Activated CD4-positive, alpha-beta T cell treated with anti-CD3 and anti-CD28 coated beads, Interleukin-2, amount 50 U/mL, for 16 hours (primary cell): ENCODE data around the gene AHNAK2.
"Not testable (repeated sequence)": the region's sequence is repeated elsewhere in the genome, so short reads cannot be mapped to it uniquely, and the experiment has no call there.

ENCODE experiments used
- DNase-seq: peaks from one replicate; pipeline ENCODE4 v3.0.0-alpha.2; 2020

The AHNAK2 gene

GRCh38 chr14:104950701-104951100 lies 27.5 kb downstream of the AHNAK2 start:
- not testable (repeated sequence) for DNase-seq

DNA sequence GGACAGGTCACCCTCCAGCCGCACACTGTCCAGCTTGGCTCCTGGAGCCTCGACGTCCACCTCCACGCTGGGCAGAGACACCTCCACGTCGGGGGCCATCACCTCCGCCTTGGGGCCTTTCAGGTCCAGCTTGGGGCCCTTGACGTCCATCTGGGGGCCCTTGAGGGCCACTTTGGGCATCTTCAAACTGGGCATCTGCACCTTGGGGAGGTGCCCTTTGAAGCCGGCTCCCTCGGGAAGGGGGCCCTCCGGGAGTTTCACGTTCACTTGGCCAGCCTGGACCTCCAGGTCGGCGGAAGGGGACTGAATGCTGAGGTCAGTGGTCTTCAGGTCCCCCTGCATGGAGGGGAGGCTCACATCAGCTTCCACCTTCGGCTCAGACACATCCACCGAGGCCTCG lies 28.2 kb downstream of the AHNAK2 start:
- DNase-seq: no peak

DNA sequence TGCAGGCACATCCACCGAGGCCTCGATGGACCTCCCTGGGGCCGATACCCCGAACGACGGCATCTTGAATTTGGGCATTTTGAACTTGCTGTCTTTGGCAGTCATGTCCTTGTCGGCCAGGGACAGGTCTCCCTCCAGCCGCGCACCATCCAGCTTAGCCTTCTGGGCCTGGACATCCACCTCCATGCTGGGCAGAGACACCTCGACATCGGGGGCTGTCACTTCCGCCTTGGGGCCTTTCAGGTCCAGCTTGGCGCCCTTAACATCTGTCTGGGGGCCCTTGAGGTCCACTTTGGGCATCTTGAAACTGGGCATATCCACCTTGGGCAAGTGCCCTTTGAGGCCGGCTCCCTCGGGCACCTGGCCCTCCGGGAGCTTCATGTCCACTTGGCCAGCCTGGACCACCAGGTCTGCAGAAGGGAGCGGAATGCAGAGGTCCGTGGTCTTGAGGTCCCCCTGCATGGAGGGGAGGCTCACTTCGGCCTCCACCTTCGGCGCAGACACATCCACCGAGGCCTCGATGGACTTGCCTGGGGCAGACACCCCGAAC lies 28.7 kb downstream of the AHNAK2 start:
- not testable (repeated sequence) for DNase-seq

GRCh38 chr14:104948736-104949031 lies 29.5 kb downstream of the AHNAK2 start:
- DNase-seq: no peak

DNA sequence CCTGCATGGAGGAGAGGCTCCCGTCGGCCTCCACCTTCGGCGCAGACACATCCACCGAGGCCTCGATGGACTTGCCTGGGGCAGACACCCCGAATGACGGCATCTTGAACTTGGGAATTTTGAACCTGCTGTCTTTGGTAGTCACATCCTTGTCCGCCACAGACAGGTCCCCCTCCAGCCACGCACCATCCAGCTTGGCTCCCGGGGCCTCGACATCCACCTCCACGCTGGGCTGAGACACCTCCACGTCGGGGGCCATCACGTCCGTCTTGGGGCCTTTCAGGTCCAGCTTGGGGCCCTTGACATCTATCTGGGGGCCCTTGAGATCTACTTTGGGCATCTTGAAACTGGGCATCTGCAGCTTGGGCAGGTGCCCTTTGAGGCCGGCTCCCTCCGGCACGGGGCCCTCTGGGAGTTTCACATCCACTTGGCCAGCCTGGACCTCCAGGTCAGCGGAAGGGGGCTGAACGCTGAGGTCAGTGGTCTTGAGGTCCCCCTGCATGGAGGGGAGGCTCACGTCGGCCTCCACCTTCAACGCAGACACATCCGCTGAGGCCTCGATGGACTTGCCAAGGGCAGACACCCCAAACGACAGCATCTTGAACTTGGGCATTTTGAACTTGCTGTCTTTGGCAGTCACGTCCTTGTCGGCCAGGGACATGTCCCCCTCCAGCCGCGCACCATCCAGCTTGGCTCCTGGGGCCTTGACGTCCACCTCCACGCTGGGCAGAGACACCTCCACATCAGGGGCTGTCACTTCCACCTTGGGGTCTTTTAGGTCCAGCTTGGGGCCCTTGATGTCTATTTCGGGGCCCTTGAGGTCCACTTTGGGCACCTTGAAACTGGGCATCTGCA lies 30.1 kb downstream of the AHNAK2 start:
- DNase-seq: not testable (repeated sequence)

GRCh38 chr14:104947201-104947600 lies 31.0 kb downstream of the AHNAK2 start:
- not testable (repeated sequence) for DNase-seq

DNA sequence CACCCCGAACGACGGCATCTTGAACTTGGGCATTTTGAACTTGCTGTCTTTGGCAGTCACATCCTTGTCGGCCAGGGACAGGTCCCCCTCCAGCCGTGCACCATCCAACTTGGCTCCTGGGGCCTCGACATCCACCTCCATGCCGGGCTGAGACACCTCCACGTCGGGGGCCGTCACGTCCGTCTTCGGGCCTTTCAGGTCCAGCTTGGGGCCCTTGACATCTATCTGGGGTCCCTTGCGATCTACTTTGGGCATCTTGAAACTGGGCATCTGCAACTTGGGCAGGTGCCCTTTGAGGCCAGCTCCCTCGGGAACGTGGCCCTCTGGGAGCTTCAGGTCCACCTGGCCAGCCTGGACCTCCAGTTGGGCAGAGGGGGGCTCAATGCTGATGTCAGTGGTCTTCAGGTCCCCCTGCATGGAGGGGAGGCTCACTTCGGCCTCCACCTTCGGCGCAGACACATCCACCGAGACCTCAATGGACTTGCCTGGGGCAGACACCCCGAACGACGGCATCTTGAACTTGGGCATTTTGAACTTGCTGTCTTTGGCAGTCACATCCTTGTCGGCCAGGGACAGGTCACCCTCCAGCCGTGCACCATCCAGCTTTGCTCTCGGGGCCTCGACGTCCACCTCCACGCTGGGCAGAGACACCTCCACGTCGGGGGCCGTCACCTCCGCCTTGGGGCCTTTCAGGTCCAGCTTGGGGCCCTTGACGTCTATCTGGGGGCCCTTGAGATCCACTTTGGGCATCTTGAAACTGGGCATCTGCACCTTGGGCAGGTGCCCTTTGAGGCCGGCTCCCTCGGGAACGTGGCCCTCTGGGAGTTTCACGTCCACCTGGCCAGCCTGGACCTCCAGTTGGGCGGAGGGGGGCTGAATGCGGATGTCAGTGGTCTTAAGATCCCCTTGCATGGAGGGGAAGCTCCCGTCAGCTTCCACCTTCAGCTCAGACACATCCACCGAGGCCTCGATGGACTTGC lies 31.9 kb downstream of the AHNAK2 start:
- not testable (repeated sequence) for DNase-seq

DNA sequence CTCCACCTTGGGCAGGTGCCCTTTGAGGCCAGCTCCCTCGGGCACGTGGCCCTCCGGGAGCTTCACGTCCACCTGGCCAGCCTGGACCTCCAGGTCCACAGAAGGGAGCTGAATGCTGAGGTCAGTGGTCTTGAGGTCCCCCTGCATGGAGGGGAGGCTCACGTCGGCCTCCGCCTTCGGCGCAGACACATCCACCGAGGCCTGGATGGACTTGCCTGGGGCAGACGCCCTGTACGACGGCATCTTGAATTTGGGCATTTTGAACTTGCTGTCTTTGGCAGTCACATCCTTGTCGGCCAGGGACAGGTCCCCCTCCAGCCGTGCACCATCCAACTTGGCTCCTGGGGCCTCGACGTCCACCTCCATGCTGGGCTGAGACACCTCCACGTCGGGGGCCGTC lies 32.9 kb downstream of the AHNAK2 start:
- DNase-seq: not testable (repeated sequence)

DNA sequence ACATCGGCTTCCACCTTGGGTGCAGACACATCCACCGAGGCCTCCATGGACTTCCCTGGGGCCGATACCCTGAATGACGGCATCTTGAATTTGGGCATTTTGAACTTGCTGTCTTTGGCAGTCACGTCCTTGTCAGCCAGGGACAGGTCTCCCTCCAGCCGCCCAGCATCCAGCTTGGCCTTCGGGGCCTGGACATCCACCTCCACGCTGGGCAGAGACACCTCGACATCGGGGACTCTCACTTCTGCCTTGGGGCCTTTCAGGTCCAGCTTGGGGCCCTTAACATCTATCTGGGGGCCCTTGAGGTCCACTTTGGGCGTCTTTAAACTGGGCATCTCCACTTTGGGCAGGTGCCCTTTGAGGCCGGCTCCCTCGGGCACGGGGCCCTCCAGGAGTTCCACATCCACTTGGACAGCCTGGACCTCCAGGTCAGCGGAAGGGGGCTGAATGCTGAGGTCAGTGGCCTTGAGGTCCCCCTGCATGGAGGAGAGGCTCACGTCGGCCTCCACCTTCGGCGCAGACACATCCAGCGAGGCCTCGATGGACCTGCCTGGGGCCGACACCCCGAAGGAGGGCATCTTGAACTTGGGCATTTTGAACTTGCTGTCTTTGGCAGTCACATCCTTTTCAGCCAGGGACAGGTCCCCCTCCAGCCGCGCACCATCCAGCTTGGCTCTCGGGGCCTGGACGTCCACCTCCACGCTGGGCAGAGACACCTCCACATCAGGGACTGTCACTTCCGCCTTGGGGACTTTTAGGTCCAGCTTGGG lies 33.6 kb downstream of the AHNAK2 start:
- DNase-seq: not testable (repeated sequence)

- DNase-seq: not testable (repeated sequence)
Measured at GRCh38 chr14:104944016-104944308, 34.2 kb downstream of the AHNAK2 start.

GRCh38 chr14:104943216-104944015 lies 34.8 kb downstream of the AHNAK2 start:
- DNase-seq: not testable (repeated sequence)

- no peak for DNase-seq
Measured at GRCh38 chr14:104942586-104942985, 35.6 kb downstream of the AHNAK2 start.

DNA sequence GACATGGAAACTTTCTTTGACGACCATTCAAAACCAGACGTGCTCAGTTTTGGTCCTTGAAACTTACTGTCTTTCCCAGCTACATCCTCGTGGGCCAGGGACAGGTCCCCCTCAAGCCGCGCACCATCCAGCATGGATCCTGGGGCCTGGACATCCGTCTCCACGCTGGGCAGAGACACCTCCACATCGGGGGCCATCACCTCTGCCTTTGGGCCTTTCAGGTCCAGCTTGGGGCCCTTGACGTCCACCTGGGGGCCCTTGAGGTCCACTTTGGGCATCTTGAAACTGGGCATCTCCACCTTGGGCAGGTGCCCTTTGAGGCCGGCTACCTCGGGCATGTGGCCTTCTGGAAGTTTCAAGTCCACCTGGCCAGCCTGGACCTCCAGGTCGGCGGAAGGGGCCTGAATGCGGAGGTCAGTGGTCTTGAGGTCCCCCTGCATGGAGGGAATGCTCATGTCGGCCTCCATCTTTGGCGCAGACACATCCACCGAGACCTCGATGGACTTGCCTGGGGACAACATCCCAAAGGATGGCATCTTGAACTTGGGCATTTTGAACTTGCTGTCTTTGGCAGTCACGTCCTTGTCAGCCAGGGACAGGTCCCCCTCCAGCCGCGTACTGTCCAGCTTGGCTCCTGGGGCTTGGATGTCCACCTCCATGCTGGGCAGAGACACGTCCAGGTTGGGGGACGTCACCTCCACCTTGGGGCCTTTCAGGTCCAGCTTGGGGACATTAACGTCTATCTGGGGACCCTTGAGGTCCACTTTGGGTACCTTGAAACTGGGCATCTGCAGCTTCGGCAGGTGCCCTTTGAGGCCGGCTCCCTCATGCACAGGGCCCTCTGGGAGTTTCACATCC lies 36.4 kb downstream of the AHNAK2 start:
- DNase-seq: no peak

DNA sequence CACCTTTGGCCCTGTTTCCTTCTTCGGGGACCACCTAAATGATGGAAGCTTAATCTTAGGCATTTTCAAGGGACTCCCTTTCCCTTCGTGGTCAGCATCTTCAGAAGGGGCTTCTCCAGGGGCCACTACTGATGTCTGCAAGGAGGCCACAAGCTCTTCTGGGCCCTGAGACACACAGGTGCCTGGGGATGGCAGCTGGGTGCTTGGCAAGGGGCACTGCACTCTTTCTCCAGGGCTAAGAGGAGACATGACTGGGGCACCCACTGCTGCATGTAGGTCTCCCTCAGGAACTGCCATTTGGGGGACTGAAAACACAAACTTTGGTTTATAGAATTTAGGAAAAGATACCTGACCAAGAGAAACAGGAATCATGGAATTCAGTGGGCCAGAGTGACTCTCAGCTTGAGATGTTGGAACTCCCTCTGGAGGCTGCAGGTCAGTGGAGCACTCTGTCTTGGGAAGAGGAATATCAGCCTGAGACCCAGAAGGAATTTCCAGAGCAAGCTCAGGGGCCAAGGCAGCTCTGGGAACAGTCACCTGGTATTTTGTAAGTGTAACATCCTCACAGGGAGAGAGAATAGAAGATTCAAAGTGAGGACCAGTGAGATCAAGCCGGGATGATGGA lies 37.5 kb downstream of the AHNAK2 start:
- DNase-seq: no peak

DNA sequence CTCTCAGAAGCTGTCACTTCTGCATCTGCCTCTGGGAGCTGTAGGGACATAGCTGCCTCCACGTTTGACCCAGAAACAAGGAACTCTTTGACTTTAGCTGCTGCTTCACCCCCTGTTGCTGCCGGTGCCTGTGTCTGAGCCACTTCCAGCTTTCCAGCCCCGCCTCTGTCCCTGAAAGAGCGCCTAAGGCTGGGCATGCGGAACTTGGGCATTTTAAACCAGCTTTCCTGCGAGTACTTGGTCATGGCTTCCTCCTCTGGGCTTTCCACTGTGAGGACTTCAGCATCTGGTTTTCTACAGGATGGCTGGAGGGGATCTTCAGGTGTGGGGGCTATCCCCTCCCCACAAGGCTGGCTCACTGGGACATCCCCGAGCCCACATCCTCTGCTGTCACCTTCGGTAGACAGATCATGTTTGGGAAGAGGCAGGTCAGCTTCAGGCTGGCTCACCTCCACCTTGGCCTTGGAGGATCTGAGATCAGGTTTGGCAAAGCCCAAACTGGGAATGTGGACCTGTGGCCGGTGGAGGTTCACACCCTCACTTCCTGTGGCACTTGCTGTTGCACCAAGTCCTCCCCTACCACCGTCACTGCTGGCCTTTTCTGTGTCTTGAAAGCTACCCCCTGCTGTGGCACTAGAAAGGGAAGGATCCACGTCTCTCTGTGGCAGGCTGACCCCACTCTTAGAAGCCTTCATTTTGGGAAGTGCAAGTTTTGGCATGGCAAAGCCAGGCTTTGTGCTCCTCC lies 38.3 kb downstream of the AHNAK2 start:
- no peak for DNase-seq

- no peak for DNase-seq
Measured at GRCh38 chr14:104938960-104939359, 39.2 kb downstream of the AHNAK2 start.

- no peak for DNase-seq
Measured at GRCh38 chr14:104938436-104938835, 39.7 kb downstream of the AHNAK2 start.

- DNase-seq: no peak
Measured at GRCh38 chr14:104937694-104938365, 40.3 kb downstream of the AHNAK2 start.

- no peak for DNase-seq
Measured at GRCh38 chr14:104937161-104937560, 41.0 kb downstream of the AHNAK2 start.
